ENCODE measurements around the gene TSPAN17. TPM values are rescaled to one million over a fixed set of nuclear protein-coding genes. Genes with fewer than 3 reads are reported as not detected.

TSPAN17 gene
- total RNA-seq, 1 experiment from 2014 or later = 18.5 TPM

- no peak for DNase-seq (ENCODE audit: low read depth)
Measured at GRCh38 chr5:176704817-176705216, 57.5 kb downstream of the TSPAN17 start.

Other genes with a start within 250 kb of the TSPAN17 start
- gene CLTB, start 230.9 kb upstream of the TSPAN17 start, total RNA-seq (2014; rRNA removed; shearing (Covaris generic)) = 70.2 and 92.2 TPM in 2 replicates
- gene FAF2, start 199.1 kb upstream of the TSPAN17 start, total RNA-seq (2014; rRNA removed; shearing (Covaris generic)) = 27.2 and 32.1 TPM in 2 replicates
- 1.6 and 2.5 TPM in 2 replicates for gene RNF44, start 110.1 kb upstream of the TSPAN17 start, total RNA-seq (2014; rRNA removed; shearing (Covaris generic))
- gene CDHR2, start 98.1 kb upstream of the TSPAN17 start, total RNA-seq (2014; rRNA removed; shearing (Covaris generic)) = not detected in 2 replicates
- gene GPRIN1, start 37.3 kb upstream of the TSPAN17 start, total RNA-seq (2014; rRNA removed; shearing (Covaris generic)) = 4.9 and 6.2 TPM in 2 replicates
- gene SNCB, start 16.9 kb upstream of the TSPAN17 start, total RNA-seq (2014; rRNA removed; shearing (Covaris generic)) = 1.3 TPM in 1 of 2 replicates, not detected in the other
- not detected in 2 replicates for gene EIF4E1B, start 16.8 kb upstream of the TSPAN17 start, total RNA-seq (2014; rRNA removed; shearing (Covaris generic))
- 0.10 TPM in 1 of 2 replicates, not detected in the other for gene UNC5A, start 163.1 kb downstream of the TSPAN17 start, total RNA-seq (2014; rRNA removed; shearing (Covaris generic))